HG02642 (cell line): ENCODE data around the gene JAZF1.

ENCODE experiments used
- ATAC-seq: cut with Tn5 transposase; IDR thresholded peaks from one replicate; pipeline ENCODE4 v1.9.1; 2021; ENCODE audit warnings: mild to moderate bottlenecking; ENCODE audit not compliant: unreplicated experiment, poor library complexity

The JAZF1 gene

GRCh38 chr7:28142650-28143049, 37.9 kb downstream of the JAZF1 start:
- ATAC-seq: no peak

GRCh38 chr7:28140979-28141378, 39.6 kb downstream of the JAZF1 start:
- no peak for ATAC-seq

- ATAC-seq: no peak
Measured at GRCh38 chr7:28138837-28139236, 41.8 kb downstream of the JAZF1 start.

- no peak for ATAC-seq
Measured at GRCh38 chr7:28137463-28137862, 43.1 kb downstream of the JAZF1 start.

GRCh38 chr7:28136885-28137284, 43.7 kb downstream of the JAZF1 start:
- no peak for ATAC-seq

- ATAC-seq: no peak
Measured at GRCh38 chr7:28136420-28136819, 44.2 kb downstream of the JAZF1 start.

- ATAC-seq: no peak
Measured at GRCh38 chr7:28135760-28136159, 44.8 kb downstream of the JAZF1 start.

- no peak for ATAC-seq
Measured at GRCh38 chr7:28135315-28135714, 45.3 kb downstream of the JAZF1 start.

GRCh38 chr7:28133872-28134271, 46.7 kb downstream of the JAZF1 start:
- no peak for ATAC-seq

- no peak for ATAC-seq
Measured at GRCh38 chr7:28132959-28133870, 47.4 kb downstream of the JAZF1 start.

- no peak for ATAC-seq
Measured at GRCh38 chr7:28130277-28130676, 50.3 kb downstream of the JAZF1 start.

GRCh38 chr7:28128608-28129007, 52.0 kb downstream of the JAZF1 start:
- no peak for ATAC-seq

- ATAC-seq: no peak
Measured at GRCh38 chr7:28126410-28127041, 54.1 kb downstream of the JAZF1 start.

- no peak for ATAC-seq
Measured at GRCh38 chr7:28125431-28126409, 54.9 kb downstream of the JAZF1 start.

- ATAC-seq: no peak
Measured at GRCh38 chr7:28124413-28124812, 56.2 kb downstream of the JAZF1 start.

- no peak for ATAC-seq
Measured at GRCh38 chr7:28123752-28124151, 56.8 kb downstream of the JAZF1 start.

GRCh38 chr7:28121496-28121895, 59.1 kb downstream of the JAZF1 start:
- ATAC-seq: no peak

GRCh38 chr7:28116041-28116440, 64.6 kb downstream of the JAZF1 start:
- ATAC-seq: no peak

- no peak for ATAC-seq
Measured at GRCh38 chr7:28115261-28115660, 65.3 kb downstream of the JAZF1 start.

GRCh38 chr7:28114056-28114455, 66.5 kb downstream of the JAZF1 start:
- no peak for ATAC-seq
